Testis (tissue), 3 donors: ENCODE results near the gene NKX2-2. TPM values are rescaled to one million over a fixed set of nuclear protein-coding genes. Genes with fewer than 3 reads are reported as not detected.

ENCODE experiments used
- DNase-seq: peaks from one replicate; pipeline ENCODE4 v3.0.0-alpha.2; 2019
- H3K27ac ChIP-seq, 2 donors: fragments of 200-600 bp; sonication (generic); one replicate each; pipeline ENCODE4 v1.5.1; 2019
- H3K27me3 ChIP-seq: fragments of 200-600 bp; sonication (generic); one replicate; pipeline ENCODE4 v1.5.1; 2019
- H3K36me3 ChIP-seq: fragments of 200-600 bp; sonication (generic); one replicate; pipeline ENCODE4 v1.5.1; 2017; ENCODE audit warnings: low read depth; ENCODE audit errors: missing control alignments
- H3K4me1 ChIP-seq: fragments of 200-600 bp; sonication (generic); one replicate; pipeline ENCODE4 v1.5.1; 2019
- H3K4me3 ChIP-seq, 2 donors: fragments of 200-600 bp; sonication (generic); one replicate each; pipeline ENCODE4 v1.5.1; 2017 to 2019
- H3K9me3 ChIP-seq: fragments of 200-600 bp; sonication (generic); one replicate; pipeline ENCODE4 v1.5.1; 2017
- CTCF ChIP-seq, 3 experiments: fragments of 450-650 bp in 2 of 3; fragments of 200-600 bp in 1 of 3; sonication (generic) in 1 of 3; IDR thresholded peaks; one replicate each; pipeline ENCODE4 v1.5.1; 2016 to 2019; ENCODE audit warnings: antibody characterized with exemption in 3 of 3, mild to moderate bottlenecking in 2 of 3, moderate library complexity in 1 of 3
- POLR2A ChIP-seq: fragments of 450-650 bp; IDR thresholded peaks from one replicate; pipeline ENCODE4 v1.6.1; 2017; ENCODE audit warnings: antibody characterized with exemption, mild to moderate bottlenecking, moderate library complexity
- WGBS, 2 donors: methylation state at CpG; one replicate each; pipeline ENCODE4 v1.1.5; 2018; 5-methylcytosine and 5-hydroxymethylcytosine counted together
- intact Hi-C: fragments of 100-400 bp; cut with DNase I; formaldehyde crosslinking; loops from one replicate; pipeline ENCODE4 v1.15.1; 2023; ENCODE audit warnings: low total_unique reads
- polyA plus RNA-seq: library from polyadenylated mRNA; stranded (reverse); fragments of 350-450 nt; fragmentation: Illumina TruSeq; extraction: RNeasy Lipid Tissue Mini Kit (QIAGEN cat#74804); gene quantifications from one replicate; pipeline ENCODE4 v1.2.3, GENCODE V29; 2014; ENCODE audit warnings: low read depth, low replicate concordance; ENCODE audit not compliant: insufficient read depth
- total RNA-seq, 2 donors: library from RNA; depleted of rRNA; stranded (reverse); fragments of >200 nt; gene quantifications; one replicate each; pipeline ENCODE4 v1.2.3, GENCODE V29; 2016

Gene NKX2-2
- total and polyA plus RNA-seq, 3 donors from 2014 or later = 0.16 TPM; not detected in 2

DNA sequence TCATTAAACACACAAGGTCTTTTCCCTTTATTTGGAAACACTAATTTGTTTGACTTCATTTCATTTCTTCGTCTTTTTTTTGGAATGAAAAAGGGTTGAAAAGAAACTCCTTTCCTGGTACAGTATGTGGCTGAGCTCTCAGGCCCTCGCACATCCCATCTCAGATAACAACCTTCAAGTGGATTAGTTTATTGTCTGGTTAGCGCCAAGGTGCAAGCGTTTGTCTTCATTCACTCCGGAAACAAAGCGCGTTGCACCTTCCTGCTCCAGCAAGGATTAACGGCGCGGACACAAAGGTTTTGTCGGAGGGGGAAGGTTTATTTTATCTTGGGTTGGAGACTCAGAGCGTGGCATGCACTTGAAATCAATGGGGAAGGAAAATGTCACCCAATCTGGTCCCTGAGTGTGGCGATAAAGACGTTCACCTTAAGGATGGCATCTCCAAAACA, 5.3 kb upstream of the NKX2-2 start:
- intact Hi-C loops = no loop called here
- H3K27ac ChIP-seq = no peak overlapping the region
- peaks cover 4% of the 10 kb centered on the region for H3K27me3 ChIP-seq
- WGBS, 2 donors = 1 to 2% methylated on average over 14 of the region's 14 CpGs
- no peaks in the 10 kb centered on the region for H3K9me3 ChIP-seq
- no peak for TF ChIP-seq POLR2A
- TF ChIP-seq CTCF (IDR thresholded peaks at IDR 0.05) = no peak
- DNase-seq = no peak
- H3K4me1 ChIP-seq = no peaks in the 10 kb centered on the region
- H3K4me3 ChIP-seq = no peak overlapping the region
- no peaks in the 10 kb centered on the region for H3K36me3 ChIP-seq

GRCh38 chr20:21518292-21518991, 4.6 kb upstream of the NKX2-2 start:
- H3K27ac ChIP-seq = no peak overlapping the region
- 0 to 1% methylated on average over 15 to 35 of the region's 37 CpGs for WGBS, 2 donors
- intact Hi-C loops = no loop called here
- H3K4me1 ChIP-seq = peaks cover under 1% of the 10 kb centered on the region
- no peaks in the 10 kb centered on the region for H3K9me3 ChIP-seq
- H3K27me3 ChIP-seq = peaks cover 4% of the 10 kb centered on the region
- no peak for DNase-seq
- H3K4me3 ChIP-seq = no peak overlapping the region
- TF ChIP-seq CTCF (IDR thresholded peaks at IDR 0.05) (no peak), POLR2A (no peak)
- H3K36me3 ChIP-seq = no peaks in the 10 kb centered on the region

GRCh38 chr20:21517566-21518277, 3.9 kb upstream of the NKX2-2 start:
- peaks cover 8% of the 10 kb centered on the region for H3K4me1 ChIP-seq

DNA sequence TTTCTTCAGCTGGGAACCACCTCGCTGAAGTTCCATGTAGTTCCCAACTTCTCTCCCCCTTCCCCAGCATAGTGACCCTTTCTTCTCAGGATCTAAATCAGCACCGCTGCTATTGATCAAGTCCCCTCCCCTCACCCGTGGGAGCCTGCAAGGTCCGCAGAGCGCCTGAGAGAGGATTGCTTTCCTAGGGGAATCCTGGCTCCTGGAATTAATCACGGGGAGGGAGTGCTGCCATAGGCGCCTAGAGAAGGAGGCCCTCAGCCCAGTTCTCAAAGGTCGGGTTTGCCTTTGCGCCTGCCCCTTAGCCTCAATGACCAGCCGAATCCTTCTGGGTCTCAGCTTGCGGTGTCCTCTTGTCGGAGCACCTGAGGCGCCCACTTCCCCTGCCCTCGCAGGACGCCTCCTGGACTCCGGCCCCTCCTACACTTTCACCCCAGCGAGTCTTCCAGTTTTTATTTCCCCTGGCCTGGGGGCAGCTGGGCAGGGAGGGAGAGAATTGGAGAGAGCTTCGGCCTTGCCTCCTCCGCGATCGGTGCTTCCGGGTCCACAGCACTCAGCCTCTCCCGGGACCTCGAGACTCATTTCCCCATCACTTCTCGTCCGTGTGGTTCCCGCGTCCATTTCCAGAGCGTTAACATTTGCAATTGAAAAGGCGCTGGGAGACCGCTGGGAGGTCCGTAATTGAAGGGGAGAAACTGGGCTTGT, 3.1 kb upstream of the NKX2-2 start:
- H3K27me3 ChIP-seq = peaks cover 4% of the 10 kb centered on the region
- 2 to 3% methylated on average over 31 to 32 of the region's 32 CpGs for WGBS, 2 donors
- TF ChIP-seq CTCF (IDR thresholded peaks at IDR 0.05) = no peak
- TF ChIP-seq POLR2A = no peak
- H3K27ac ChIP-seq = no peak overlapping the region
- no peak overlapping the region for H3K4me3 ChIP-seq
- H3K4me1 ChIP-seq = peaks cover 15% of the 10 kb centered on the region
- intact Hi-C loops = no loop called here
- no peak for DNase-seq
- no peaks in the 10 kb centered on the region for H3K36me3 ChIP-seq
- no peaks in the 10 kb centered on the region for H3K9me3 ChIP-seq

More at GRCh38 chr20:21517566-21518277, 3.9 kb upstream of the NKX2-2 start:
- Histone ChIP-seq H3K9me3 (no peaks in the 10 kb centered on the region), H3K27me3 (peaks cover 4% of the 10 kb centered on the region), H3K4me3 (no peak overlapping the region), H3K36me3 (no peaks in the 10 kb centered on the region), H3K27ac (no peak overlapping the region)
- intact Hi-C loops = no loop called here
- DNase-seq = no peak
- 2 to 3% methylated on average over 21 to 32 of the region's 32 CpGs for WGBS, 2 donors
- TF ChIP-seq CTCF (IDR thresholded peaks at IDR 0.05) (no peak), POLR2A (no peak)
